GM12892 (cell line): Measurements from ENCODE around the gene ZSWIM6.

Experiments
- POLR2A ChIP-seq: IDR thresholded peaks from 2 replicates; pipeline ENCODE4 v1.6.1; 2011; ENCODE audit warnings: low read depth, low read length, control low read depth
- POLR2AphosphoS5 ChIP-seq: IDR thresholded peaks from 2 replicates; pipeline ENCODE4 v1.6.1; 2011; ENCODE audit warnings: low read depth, low read length, control low read depth
- TAF1 ChIP-seq: IDR thresholded peaks from 2 replicates; pipeline ENCODE4 v1.6.1; 2011; ENCODE audit warnings: low read depth, mild to moderate bottlenecking, control low read depth, low read length, borderline replicate concordance

DNA sequence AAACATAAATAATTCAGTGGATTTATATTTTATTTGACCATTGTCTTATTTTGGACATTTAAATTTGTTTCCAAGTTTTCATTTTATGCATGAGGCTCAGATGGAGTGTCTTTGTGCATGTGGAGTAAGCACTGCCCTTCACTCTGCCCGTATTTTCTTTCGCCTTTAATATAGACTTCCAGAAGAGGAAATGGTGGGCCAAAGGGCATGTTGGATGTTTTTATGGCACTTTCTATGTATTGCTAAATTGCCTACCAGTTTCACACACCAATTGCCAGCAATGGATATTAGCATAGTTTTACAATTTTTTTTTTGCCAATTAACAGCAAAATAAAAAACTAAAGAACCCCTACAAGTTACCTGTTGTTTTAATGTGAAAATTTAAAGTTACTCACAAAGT lies 38.4 kb downstream of the ZSWIM6 start:
- TF ChIP-seq POLR2A (no peak), POLR2AphosphoS5 (no peak), TAF1 (no peak)
